ES-I3 (cell line): ENCODE results near the gene PHLPP2.

Experiments
- H3K36me3 ChIP-seq: 2 replicates; pipeline ENCODE4 v1.6.1; 2013; ENCODE audit warnings: mild to moderate bottlenecking, low read length, control low read depth, moderate library complexity; ENCODE audit not compliant: insufficient read depth
- H3K4me1 ChIP-seq: 2 replicates; pipeline ENCODE4 v1.6.1; 2013; ENCODE audit warnings: mild to moderate bottlenecking, control low read depth, low read length; ENCODE audit not compliant: insufficient read depth
- H3K9ac ChIP-seq: 2 replicates; pipeline ENCODE4 v1.6.1; 2013; ENCODE audit warnings: low read depth, mild to moderate bottlenecking, low read length, moderate library complexity
- H3K9me3 ChIP-seq: 2 replicates; pipeline ENCODE4 v1.6.1; 2013; ENCODE audit warnings: mild to moderate bottlenecking, low read length, moderate library complexity; ENCODE audit not compliant: control insufficient read depth, insufficient read depth

PHLPP2 gene

GRCh38 chr16:71666928-71667707 is 57.4 kb downstream of the PHLPP2 start:
- Histone ChIP-seq H3K9ac (no peak overlapping the region), H3K36me3 (peaks cover 15% of the 10 kb centered on the region), H3K4me1 (no peaks in the 10 kb centered on the region), H3K9me3 (no peaks in the 10 kb centered on the region)

DNA sequence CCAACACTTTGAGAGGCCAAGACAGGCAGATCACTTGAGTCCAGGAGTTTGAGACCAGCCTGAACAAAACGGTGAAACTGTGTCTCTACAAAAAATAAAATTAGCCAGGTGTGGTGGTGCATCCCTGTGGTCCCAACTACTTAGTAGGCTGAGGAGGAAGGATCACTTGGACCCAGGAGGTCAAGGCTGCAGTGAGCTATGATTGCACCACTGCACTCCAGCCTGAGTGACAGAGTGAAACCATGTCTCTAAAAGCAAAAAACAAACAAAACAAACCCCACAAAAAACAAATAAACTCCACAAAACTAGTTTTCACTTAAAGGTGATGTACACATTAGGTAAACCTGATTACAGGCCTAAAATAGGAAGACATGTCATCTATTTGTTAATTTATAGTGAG is 58.2 kb downstream of the PHLPP2 start:
- Histone ChIP-seq H3K9me3 (no peaks in the 10 kb centered on the region), H3K4me1 (no peaks in the 10 kb centered on the region), H3K36me3 (peaks cover 15% of the 10 kb centered on the region), H3K9ac (no peak overlapping the region)

DNA sequence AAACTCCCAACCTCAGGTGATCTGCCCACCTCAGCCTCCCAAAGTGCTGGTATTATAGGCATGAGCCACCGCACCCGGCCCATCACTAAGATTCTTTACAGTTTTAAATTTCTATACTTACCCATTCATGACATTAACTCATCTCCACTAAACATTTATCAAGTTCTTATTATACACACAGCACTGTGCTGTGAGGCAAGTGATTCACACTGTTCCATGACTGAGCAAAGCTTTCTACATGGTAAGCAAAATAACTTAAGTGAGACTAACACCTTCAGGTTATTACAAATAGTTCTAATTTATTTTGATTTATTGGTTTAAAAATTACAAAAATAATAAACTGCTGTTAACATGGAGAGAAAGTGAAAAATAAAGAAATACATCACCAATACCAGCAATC is 65.0 kb downstream of the PHLPP2 start:
- Histone ChIP-seq H3K9me3 (no peaks in the 10 kb centered on the region), H3K4me1 (no peaks in the 10 kb centered on the region), H3K9ac (no peak overlapping the region), H3K36me3 (peaks cover 23% of the 10 kb centered on the region)

DNA sequence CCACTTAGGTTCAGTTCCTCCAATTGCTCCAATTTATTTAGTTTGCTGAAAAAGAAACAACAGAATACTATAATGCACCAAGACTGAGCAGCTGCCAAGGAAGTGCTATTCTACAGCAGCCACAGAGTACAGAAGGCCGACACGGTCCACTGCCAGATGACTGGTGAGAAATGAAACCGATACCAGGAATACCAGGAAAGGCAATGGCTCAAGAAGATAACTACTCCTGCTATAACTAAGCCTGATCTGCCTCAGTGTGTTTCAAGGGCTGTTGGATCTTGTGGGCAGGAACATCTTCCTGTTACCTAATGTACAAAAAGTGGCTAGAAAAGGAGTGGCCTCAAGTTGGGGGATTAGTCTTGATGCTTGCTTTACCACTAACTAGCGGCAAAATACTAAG is 65.7 kb downstream of the PHLPP2 start:
- H3K9me3 ChIP-seq, result no peaks in the 10 kb centered on the region
- no peak overlapping the region for H3K9ac ChIP-seq
- peaks cover 22% of the 10 kb centered on the region for H3K36me3 ChIP-seq
- H3K4me1 ChIP-seq, result no peaks in the 10 kb centered on the region

GRCh38 chr16:71649704-71650103 is 74.8 kb downstream of the PHLPP2 start:
- no peaks in the 10 kb centered on the region for H3K9me3 ChIP-seq
- no peak overlapping the region for H3K9ac ChIP-seq
- H3K36me3 ChIP-seq, result peaks cover 10% of the 10 kb centered on the region

DNA sequence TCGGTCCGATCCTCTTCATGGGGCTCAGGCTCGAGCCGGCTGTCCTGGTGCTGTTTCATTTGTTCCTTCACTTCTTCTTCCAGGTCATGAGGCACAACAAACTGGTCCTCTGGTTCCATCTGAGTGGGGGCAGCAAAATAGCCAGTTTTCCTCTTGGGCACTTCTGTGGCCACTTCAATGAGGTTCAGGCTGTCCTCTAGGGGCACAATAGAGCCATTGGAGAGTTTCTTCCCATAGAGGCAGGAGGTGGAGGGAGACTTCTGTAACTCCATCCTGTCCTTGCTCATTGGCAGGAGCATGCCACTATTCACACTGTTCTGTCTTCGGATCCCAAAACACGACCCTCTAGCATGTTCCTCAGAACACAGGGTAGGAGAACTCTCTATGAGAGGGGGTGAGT is 75.6 kb downstream of the PHLPP2 start:
- H3K36me3 ChIP-seq, result peaks cover 5% of the 10 kb centered on the region
- H3K9me3 ChIP-seq, result no peaks in the 10 kb centered on the region
- H3K4me1 ChIP-seq, result peaks cover 6% of the 10 kb centered on the region; the same call in 1 of the 2 replicates
- H3K9ac ChIP-seq, result no peak overlapping the region

More at GRCh38 chr16:71649704-71650103, 74.8 kb downstream of the PHLPP2 start:
- H3K4me1 ChIP-seq, result no peaks in the 10 kb centered on the region; the same call in 1 of the 2 replicates

DNA sequence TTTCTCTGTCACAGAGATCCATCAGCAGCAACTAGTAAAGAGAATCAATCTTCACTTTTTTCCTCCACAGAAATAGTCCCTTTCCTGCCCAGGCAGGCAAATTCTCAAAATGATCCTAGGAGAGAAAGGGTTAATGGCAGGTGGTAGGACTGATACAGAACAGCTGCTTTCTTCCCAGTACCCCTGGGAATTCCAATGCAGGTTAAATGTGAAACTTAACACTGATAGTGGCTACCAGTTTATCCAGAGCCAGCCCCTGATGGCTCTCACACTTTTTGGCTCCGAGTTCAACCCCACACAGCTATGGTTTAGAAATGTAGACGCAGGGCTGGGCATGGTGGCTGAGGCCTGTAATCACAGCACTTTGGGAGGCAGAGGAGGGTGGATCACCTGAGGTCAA is 76.3 kb downstream of the PHLPP2 start:
- Histone ChIP-seq H3K9ac (no peak overlapping the region), H3K9me3 (no peaks in the 10 kb centered on the region), H3K4me1 (peaks cover 6% of the 10 kb centered on the region; the same call in 1 of the 2 replicates), H3K36me3 (peaks cover 5% of the 10 kb centered on the region)

- Histone ChIP-seq H3K9ac (no peak overlapping the region), H3K4me1 (peaks cover 6% of the 10 kb centered on the region; the same call in 1 of the 2 replicates), H3K9me3 (no peaks in the 10 kb centered on the region), H3K36me3 (peaks cover 5% of the 10 kb centered on the region)
These were observed 77.1 kb downstream of the PHLPP2 start for GRCh38 chr16:71647391-71647790.

- Histone ChIP-seq H3K9me3 (no peaks in the 10 kb centered on the region), H3K4me1 (peaks cover 6% of the 10 kb centered on the region; the same call in 1 of the 2 replicates), H3K36me3 (peaks cover 5% of the 10 kb centered on the region), H3K9ac (no peak overlapping the region)
These were observed 79.1 kb downstream of the PHLPP2 start for GRCh38 chr16:71645450-71645849.

DNA sequence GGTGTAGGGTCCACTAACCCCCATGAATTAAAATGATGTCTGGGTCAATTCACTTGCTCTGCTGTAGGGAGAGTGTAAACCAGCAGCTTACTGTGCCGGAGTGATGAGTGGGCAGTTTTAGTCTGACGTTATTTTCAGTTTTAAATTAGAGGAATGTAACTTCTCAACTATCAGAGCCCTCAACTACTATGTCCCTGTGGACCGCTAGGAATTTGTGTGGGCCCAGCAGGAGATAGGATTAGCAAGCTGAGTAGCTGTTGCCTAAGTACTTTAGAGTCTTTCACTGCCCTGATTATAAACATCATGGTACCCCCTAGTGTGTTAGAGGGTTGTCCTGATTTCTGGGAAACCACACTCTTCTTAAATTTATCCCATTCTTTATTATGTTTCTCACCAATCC is 87.1 kb downstream of the PHLPP2 start:
- Histone ChIP-seq H3K36me3 (no peaks in the 10 kb centered on the region), H3K9me3 (no peaks in the 10 kb centered on the region), H3K9ac (no peak overlapping the region), H3K4me1 (peaks cover 9% of the 10 kb centered on the region; the same call in 1 of the 2 replicates)

GRCh38 chr16:71635632-71636031 is 88.9 kb downstream of the PHLPP2 start:
- Histone ChIP-seq H3K4me1 (peaks cover 9% of the 10 kb centered on the region; the same call in 1 of the 2 replicates), H3K9ac (no peak overlapping the region), H3K9me3 (no peaks in the 10 kb centered on the region), H3K36me3 (no peaks in the 10 kb centered on the region)

- no peaks in the 10 kb centered on the region for H3K9me3 ChIP-seq
- no peak overlapping the region for H3K9ac ChIP-seq
- no peaks in the 10 kb centered on the region for H3K36me3 ChIP-seq
- H3K4me1 ChIP-seq, result peaks cover 7% of the 10 kb centered on the region
These were observed 92.7 kb downstream of the PHLPP2 start for GRCh38 chr16:71631776-71632175.

GRCh38 chr16:71630808-71631207 is 93.7 kb downstream of the PHLPP2 start:
- H3K9me3 ChIP-seq, result no peaks in the 10 kb centered on the region
- H3K36me3 ChIP-seq, result no peaks in the 10 kb centered on the region
- H3K4me1 ChIP-seq, result peaks cover 7% of the 10 kb centered on the region
- no peak overlapping the region for H3K9ac ChIP-seq

- Histone ChIP-seq H3K36me3 (no peaks in the 10 kb centered on the region), H3K9ac (no peak overlapping the region), H3K9me3 (no peaks in the 10 kb centered on the region), H3K4me1 (peaks cover 7% of the 10 kb centered on the region)
These were observed 95.1 kb downstream of the PHLPP2 start for GRCh38 chr16:71629278-71630016.

- H3K36me3 ChIP-seq, result no peaks in the 10 kb centered on the region
- H3K9me3 ChIP-seq, result no peaks in the 10 kb centered on the region
- H3K4me1 ChIP-seq, result peaks cover 7% of the 10 kb centered on the region
- no peak overlapping the region for H3K9ac ChIP-seq
These were observed 95.7 kb downstream of the PHLPP2 start for GRCh38 chr16:71628810-71629209.
